CD4-positive, alpha-beta T cell treated with Interleukin-12 subunit alpha and Interleukin-12 subunit beta, for 1 hour (primary cell): ENCODE measurements around the gene NTRK3.

Experiments
- DNase-seq: peaks from one replicate; pipeline ENCODE4 v3.0.0-alpha.2; 2020

Gene NTRK3

DNA sequence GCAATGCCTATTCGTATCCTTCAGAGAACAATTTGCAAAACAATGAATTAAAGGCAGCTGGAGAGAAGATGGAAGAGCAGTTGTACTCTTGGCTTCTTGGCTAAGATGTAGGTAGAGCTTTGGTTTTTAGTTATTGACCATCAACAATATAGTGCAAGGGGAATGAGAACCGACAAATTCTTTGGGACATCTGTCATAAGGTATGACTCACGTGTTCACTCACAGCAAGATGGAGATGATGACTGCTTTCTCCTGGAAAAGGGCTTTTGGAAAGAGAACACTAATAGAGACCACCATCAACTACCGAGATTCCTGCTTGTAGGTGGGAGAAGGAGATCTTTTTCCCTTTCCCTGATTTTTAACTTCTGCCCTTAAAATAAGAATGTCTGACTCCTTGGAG, 234.9 kb downstream of the NTRK3 start:
- DNase-seq, result no peak

DNA sequence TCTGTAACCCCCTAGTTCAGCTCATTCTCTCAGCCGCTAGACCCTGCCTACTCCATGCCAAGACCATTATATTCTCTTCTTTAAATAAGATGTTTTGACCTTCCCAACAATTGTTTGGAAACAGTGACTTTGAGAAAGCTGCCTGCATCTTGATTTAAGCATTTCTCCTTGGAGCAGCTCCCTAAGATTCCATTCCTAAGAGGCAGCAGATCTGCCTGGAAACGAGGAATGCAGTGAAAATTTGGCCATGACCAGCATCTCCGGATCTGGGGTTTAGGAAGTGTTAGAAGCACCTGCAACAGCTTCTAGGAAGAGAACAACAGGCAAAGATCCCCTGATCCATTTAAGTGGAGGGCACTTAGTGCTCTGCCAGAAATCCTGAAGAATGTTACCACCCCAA, 235.7 kb downstream of the NTRK3 start:
- DNase-seq, result no peak

DNA sequence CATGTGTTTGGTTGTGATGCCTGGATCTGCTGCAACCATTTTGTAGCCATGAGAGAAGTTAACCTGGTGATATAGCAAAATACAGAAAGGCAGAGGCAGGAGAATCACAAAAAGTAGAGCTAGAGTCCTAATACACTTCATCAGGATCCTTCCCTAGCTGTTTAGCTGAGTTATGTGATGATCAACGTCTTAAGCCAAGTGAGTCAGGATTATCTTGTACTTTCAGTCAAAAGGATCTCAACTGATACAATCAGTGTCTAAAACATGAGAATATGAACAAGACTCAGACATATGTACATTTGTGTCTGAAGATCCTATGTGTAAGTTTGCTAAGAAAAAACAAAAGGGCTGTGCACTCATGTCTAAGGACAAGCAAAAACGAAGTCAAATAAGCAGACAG, 236.9 kb downstream of the NTRK3 start:
- DNase-seq, result no peak

DNA sequence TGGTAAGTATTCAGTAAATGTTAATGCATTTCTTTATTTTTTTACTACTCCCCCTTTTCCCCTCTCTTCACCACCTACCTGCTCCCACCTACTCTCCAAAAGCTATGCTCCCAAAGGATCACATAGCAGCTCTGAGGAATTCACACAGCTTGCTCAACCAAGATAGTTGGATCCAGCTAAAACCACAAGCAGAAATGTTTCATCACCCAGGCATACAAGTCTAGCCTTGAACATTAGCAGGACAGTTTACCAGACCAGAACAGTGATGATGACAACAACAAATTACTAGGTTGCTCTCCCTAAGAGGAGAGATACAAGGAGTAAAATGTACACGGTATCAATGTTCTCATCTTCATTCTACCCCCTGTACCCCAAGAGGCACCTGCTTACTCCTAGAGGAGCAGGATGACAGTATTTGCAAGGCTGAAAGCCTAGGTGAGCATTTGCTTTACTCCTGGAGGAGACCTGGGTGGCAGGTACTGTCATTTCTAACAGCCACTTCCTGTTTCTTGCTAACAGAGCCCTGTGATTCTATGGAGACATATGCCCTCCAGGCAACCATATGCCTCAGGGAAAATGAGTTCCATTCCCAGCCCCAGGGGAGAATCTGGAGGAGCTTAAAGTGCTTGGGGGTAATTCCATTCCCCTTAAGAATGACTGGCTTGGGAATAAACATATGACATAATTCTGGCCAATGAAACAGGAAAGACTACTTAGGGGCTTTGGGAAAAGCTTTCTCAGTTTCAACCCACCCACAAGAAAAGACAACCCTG, 237.5 kb downstream of the NTRK3 start:
- DNase-seq, result no peak

DNA sequence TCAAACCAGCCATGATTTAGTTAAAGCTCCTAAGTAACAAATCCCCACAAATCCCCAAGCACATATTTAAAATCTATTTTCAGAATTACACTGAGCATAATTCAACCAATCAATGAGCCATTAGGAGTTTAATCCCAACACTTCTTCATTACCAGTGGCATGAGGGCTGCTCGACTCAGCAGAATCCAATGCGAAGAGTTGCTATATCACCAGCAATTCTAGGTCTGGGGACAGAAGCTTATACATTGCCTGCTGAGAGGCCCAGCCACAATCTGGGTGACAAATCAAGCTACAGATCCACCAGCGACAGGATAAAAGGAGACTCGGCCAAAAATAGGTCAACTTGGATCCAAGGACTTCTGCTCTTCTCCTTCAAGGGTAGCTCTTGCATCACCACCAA, 238.8 kb downstream of the NTRK3 start:
- no peak for DNase-seq

DNA sequence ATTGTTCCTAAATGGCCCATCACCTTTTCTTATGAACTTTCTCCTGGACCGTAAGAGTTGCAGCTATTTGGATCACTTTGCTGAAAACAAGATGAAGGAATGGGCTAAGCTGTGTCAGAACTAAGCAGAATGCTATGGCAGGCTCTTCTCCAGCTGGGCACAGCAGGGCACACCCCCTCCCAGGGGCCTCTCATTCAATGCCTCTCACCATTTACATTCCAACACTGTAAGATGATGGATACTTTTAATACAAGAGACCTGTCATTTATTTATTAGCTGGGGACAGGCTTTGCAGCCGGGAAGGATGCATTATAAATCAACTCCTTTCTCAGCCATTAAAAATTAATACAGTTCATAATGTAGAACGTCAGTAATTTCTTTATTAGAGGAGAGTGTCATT, 240.1 kb downstream of the NTRK3 start:
- DNase-seq, result no peak

DNA sequence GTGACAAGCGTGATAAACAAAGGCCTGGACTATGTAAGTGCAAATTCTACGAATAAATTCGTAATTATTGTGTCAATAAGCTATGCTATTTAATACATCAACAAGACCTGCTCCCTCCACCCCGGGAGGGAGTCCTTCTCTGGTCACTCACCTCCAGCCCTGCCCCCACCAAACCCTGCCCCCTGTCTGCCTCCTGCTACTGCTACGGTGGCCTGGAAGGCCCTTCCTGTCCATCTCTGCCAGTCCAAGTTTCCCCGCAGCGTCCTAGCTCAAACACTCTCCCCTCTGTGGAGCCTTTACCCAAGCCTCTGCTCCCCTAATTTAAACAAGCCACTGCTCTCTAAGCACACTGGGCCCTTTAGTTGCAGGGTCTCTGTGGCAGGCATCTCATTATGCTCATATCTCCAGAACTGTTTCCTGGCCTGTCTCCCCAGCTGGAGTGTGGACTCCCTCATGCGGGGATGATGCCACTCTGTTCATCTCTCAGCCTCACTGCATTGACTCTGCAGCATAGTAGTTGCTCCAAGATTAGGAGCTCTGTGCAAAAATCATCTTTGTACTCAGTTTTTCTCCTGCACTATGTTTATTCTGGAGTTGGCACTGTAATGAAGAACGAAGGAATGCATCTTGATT, 241.2 kb downstream of the NTRK3 start:
- no peak for DNase-seq

DNA sequence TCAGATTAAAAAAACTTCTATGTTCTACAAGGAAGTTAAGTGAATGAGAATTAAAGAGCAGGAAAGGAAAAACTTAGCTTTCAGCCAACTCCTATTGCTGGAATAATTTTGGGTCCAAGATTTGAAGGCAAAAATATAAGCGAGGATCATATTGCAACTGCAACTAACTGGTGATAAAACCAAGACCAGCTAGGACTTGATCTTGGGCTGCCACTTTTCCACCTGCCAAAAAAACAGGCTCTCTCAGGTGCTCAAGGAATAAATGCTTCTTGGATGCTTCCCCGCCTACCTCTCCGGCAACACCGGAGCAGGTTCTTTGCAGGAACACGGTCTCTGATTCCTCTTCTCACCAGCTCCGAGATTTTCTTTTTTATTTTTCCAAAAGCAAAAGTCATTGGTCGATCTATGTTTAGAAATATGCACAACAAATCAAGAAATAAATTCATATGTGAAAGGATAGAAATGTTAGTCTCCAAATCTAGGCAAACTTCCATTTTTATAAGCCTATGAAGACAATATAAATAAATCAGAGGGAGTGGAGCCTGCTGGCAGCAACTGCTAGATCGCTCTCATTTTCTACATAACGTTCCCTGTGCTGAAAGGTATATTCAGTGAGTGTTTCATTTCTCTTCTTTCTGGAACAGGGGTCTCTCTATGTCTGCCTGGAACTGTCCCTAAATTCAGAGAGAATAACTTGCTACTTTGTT, 241.9 kb downstream of the NTRK3 start:
- no peak for DNase-seq

DNA sequence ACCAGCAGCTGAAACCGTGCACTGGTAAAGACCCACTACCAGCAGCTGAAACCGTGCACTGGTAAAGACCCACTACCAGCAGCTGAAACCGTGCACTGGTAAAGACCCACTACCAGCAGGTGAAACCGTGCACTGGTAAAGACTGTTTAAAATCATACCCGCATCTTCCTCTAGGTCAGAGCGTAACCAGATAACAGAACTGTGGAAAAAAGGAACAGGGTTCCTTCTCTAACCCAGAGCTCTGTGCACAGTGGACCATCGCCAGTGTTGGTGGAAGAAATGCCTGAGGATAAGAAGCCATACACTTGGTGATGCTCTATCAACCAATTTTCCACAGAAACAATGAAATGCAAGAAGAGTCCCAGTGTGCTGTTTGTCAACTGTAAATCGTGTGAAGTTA, 243.4 kb downstream of the NTRK3 start:
- DNase-seq, result no peak

DNA sequence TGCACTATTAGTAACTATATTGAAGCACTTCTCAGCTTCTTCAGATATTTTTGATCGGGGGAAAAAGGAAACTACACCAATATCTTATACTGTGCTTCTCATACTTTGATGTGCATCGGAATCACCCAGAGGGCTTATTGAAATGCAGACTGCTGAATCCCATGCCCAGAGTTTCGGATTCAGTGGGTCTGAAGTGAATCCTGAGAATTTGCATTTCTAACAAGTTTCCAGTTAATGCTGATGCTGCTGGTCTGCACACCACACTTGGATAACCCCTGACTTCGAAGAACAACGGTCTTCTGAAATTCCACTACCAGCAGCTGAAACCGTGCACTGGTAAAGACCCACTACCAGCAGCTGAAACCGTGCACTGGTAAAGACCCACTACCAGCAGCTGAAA, 243.9 kb downstream of the NTRK3 start:
- DNase-seq, result no peak

DNA sequence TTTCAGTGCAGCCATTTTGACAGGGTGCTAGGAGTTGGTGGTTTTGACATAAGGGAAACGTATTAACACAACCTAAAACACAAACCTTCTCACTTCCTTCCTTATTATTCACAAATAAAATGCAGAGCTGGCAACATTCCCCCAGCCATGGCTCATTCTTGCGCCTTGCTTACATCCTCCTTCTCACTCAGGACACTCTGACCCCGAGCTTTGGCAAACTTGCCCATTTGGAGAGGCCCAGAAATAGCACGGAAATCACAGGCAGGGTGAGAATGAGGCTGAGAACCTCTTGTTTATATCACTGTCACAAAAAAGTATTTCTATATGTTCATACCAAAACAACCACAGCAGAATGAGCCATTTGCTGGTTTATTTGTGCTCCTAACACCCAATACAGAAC, 244.3 kb downstream of the NTRK3 start:
- DNase-seq, result no peak

DNA sequence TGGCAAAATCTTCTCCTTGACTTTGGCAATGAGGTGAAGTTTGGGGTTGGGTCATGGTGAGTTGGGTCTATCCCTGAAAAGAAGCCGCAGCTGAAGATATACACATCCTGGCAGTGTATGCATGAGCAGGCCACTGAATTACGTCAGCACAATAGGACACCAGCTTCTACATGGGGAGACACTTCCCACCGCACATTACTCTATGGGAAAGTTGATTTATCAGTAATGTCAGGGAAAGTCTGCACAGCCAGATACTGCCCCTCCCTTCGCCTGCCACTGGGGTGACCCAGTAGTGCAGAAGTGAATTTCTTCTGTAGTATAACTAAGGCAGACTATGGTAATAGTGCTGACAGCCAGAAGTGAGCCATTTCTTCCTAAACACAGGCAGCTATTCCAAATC, 245.0 kb downstream of the NTRK3 start:
- DNase-seq, result no peak

DNA sequence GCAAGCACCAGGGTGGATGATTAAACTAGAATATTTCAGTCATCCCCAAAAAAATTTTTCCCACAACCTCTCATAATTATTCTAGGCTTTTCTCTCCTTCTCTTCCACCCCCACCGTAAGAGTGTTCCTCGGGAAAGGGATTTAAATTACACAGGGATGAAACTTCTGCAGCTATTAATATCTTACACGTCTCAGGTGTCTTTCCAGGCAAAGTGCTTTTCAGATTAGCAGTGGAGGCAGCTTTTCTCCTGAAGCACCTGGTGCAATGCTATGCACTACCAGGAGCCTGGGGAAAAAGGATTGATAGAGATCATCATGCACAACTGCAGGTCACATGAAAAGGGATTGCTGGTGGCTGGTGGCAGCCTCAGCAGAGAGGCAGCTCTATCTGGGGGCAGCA, 250.4 kb downstream of the NTRK3 start:
- no peak for DNase-seq

DNA sequence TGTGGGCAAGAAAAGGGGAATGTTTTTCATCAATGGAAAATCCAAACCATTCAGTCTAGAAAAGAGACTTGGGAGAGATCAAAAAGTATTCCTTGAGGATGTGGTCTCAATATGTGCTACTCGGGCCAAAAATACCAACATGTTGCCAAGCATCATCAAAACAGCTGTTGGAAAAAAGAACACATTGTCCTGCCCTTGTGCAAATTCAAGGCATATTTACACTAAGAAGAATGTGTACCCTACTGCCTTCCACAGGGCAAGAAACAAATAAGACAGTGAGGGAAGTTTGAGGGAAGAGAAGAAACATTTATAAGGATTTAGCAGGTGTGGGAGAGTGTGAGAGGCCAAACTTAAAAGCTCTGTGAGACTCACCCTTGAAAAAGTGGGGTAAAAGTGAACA, 252.1 kb downstream of the NTRK3 start:
- no peak for DNase-seq

DNA sequence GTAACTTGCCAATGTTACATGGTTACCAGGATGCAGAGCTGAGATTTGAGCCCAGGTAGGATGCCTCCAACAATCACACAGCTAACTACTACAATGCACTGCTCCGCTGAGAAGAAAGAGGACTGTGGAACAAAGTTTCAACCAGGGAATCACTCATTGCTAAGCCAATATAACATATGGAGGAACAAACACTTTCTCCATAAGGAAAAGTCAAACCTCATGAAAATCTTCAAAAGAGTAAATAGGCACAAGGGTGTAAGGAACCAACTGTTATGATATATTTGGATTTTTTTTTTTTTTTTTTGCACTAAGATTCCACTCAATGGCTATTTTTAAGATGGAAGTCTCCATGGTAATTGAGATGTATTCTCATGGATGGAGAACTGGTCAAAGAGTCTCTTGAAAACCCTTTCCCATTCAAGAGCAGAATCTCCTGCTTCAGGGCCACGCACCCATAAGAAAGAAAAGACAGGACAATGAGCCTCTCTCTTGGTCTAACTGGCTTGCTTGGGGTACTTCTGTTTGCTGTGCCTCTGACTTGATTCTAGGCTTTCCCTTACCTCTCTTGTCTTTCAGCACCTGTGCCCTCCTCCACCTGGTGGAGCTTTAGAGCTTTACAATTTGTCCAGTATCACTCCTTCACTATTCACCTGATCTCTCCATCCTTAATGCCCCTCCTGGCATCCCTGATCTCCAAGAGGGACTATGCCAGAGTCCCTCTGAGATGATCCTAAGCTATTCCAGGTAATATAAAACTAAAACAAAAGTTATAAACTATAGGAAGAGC, 252.8 kb downstream of the NTRK3 start:
- no peak for DNase-seq

DNA sequence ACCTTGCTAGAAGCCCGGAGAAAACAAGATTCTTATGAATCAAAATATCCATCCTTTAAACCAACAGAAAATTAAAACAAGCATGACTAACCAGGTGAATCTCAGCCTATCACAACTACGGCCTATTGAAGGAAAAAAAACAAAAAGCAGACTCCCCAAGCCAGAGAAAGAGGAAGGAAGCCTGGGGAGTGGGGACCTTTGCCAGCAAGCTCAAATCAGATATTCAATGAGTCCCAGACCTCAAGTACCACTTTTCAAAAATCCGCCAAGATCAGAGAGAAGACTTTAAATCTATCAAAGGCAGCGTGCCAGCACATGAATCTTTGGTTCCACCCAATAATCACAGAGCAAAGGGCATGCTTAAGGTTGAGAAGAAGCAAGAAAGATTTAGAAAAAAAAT, 253.8 kb downstream of the NTRK3 start:
- DNase-seq, result no peak

DNA sequence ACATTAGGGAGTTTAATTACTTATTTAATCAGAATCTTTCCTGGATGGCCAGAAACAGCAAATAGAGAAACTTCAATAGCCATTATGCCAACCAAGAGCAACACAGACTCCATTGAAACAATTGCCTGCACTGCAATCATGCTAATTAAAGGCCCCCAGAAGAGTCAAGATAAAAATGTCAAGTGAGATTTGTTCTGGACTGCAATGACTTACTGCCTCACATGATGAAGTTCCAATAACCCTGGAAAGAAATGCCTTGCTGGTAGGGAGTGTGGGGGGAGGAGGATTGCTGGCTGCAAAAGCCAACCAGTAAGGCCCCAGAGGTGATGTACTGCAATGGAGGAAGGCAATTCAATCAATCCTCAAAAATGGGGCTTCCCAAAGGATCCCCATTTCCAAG, 257.9 kb downstream of the NTRK3 start:
- no peak for DNase-seq

DNA sequence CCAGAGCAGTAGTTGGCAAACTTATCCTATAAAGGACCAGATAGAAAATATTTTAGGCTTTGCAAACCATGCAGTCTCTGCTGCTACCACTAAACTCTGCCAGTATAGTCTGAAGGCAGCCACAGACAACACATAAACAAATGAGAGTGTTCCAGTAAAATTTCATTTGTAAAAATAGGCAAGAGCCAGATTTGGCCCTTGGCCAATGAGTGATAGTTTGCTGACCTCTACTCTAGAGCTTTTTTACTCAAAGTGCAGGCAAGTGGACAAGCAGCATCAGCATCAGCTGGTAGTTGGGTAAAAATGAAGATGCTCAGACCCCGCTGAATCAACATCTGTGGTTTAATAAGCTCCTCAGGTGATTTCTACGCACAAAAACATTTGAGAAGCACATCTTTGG, 269.8 kb downstream of the NTRK3 start:
- DNase-seq, result no peak

DNA sequence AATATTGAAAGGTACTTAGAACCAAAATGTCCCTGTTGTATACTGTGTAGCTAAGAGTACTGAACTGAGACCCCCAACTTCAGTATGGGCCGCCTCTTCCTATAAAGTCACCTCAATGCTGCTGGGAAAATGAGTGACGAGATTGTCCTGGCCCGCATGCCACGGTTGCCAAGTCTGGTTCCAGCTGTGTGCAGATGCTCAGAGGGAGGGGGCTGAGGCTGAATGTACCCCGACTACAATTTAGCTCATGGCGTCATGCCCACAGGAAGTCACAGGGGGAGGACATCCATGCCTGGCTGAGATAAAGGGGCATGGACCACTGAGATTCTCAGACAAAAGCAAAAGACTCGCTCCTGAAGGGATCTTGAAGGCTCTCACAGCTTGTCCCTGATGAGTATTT, 271.1 kb downstream of the NTRK3 start:
- no peak for DNase-seq

DNA sequence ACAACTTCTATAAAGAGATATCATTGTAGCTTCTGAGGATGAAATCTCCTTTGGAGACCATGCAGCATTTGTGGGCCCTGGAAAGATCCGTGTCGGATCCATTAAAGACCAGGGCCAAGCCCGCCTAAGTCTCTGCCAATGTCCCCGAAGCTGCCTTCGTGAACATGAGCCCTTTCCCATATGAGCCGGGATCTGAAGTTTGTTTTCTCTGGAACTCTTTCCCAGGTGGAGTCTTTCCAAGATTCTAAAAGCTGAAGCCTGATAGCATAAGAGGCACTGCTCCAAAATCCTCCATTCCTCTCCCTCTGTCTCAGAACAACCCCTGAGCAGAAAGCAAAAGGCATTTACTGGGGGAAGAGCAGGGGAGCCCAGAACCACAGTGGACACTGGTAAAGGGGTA, 274.6 kb downstream of the NTRK3 start:
- no peak for DNase-seq

DNA sequence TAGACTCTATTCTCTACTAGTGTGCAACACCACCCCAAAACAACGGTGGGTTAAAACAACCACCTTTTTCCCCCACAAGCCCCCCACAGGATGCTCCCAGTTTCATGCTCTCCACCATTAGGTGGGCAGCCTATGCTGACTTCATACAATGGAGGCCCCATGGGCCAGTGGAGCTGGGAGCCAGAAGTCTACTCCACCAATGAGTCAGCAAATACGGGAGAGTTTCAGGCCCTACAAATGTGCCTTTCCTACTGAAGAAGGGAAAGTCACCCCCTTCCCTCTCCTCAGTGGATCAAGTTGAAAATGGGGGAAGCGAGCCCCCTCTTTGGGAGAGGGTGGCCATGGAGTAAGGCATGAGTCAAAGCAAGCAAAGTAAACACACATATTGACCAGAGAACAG, 278.6 kb downstream of the NTRK3 start:
- DNase-seq, result no peak

DNA sequence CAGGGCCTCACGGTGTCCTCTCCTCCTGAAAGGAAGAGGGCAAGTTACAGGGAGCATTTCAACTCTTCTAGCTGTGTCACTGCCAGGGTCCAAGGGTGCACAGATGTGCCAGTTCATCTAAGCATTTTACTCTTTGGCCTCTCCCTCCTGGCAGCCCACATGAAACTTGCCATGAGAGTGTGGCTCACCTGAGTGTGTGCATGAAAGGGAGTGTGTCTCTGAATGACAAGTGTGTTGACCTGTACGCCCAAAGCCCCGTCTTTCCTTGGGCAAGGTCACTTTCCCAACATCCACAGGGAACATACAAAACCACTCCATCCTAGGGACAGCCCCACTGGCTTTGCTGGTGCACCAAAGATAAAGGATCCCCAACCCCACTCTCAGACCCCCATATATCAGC, 280.0 kb downstream of the NTRK3 start:
- no peak for DNase-seq

DNA sequence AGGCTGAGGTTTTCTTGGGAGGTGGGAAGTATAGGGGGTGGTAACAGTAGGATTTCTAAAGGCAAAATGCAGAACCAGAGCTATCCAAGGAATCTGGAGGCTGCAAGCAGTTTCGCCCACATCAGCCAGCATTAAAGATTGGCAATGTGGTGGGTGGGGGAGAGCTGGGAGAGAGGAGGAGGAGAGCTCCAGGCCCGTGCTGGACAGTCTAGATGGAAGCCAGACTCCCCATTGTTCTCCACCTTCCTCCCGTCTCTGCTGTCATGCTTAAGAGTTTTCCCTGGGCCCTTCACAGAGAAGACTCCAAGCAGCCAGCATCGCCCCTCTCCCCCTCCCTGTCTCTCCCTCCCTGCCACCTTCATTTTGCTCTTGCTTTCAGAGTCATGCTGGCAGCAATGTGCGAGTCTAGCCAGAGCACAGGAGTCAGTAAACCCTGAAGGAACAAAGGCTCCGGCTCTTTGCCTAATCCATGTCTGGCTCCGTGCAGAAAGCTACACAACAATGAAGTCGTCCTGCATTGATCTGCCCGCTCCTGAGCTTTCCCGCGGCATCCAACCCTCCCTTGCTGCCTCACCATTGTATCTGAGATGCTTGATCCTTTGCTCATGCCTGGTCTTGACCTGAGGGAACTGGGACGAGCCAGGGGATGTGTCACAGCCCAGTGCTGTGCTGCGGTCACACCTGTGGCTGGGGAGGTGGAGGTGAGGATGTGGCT, 282.9 kb downstream of the NTRK3 start:
- no peak for DNase-seq
